NCI-H2081 (cell line): ENCODE results near the gene ACOT7.
"Not testable (repeated sequence)": the region's sequence is repeated elsewhere in the genome, so short reads cannot be mapped to it uniquely, and the experiment has no call there.

Experiments used
- DNase-seq, 2 experiments: peaks; one replicate each; lab custom pipeline; 2025; lab: John Stamatoyannopoulos, UW

Gene ACOT7

GRCh38 chr1:6233376-6233775 lies 160.2 kb downstream of the ACOT7 start:
- no peak for DNase-seq

GRCh38 chr1:6225651-6226050 lies 167.9 kb downstream of the ACOT7 start:
- DNase-seq = no peak

GRCh38 chr1:6224718-6225117 lies 168.8 kb downstream of the ACOT7 start:
- DNase-seq = no peak

GRCh38 chr1:6223617-6224016 lies 169.9 kb downstream of the ACOT7 start:
- DNase-seq = no peak

- no peak for DNase-seq
These were observed 170.9 kb downstream of the ACOT7 start for GRCh38 chr1:6222636-6223035.

GRCh38 chr1:6221210-6221784 lies 172.3 kb downstream of the ACOT7 start:
- no peak for DNase-seq

GRCh38 chr1:6220236-6220635 lies 173.3 kb downstream of the ACOT7 start:
- no peak for DNase-seq

GRCh38 chr1:6219641-6220040 lies 173.9 kb downstream of the ACOT7 start:
- DNase-seq = not testable (repeated sequence)

- no peak for DNase-seq
These were observed 175.0 kb downstream of the ACOT7 start for GRCh38 chr1:6218375-6219164.
